LNCaP clone FGC (cell line): ENCODE results near the gene UBE2E1.
"Not testable (repeated sequence)": the region's sequence is repeated elsewhere in the genome, so short reads cannot be mapped to it uniquely, and the experiment has no call there.

Experiments used
- DNase-seq: peaks from one replicate; pipeline ENCODE4 v3.0.0-alpha.2; 2011; ENCODE audit warnings: low read depth
- H3K4me3 ChIP-seq: 2 replicates; pipeline ENCODE4 v1.5.1; 2011; ENCODE audit warnings: mild to moderate bottlenecking, low read depth, low read length, control low read depth
- CTCF ChIP-seq: IDR thresholded peaks from 2 replicates; pipeline ENCODE4 v1.5.1; 2012; ENCODE audit warnings: mild to moderate bottlenecking; ENCODE audit not compliant: control insufficient read depth, insufficient read depth; ENCODE audit errors: extremely low read depth

UBE2E1 gene

GRCh38 chr3:23837691-23838090 is 31.9 kb downstream of the UBE2E1 start:
- no peak for DNase-seq
- TF ChIP-seq CTCF = no peak
- H3K4me3 ChIP-seq = no peak overlapping the region

- no peak for TF ChIP-seq CTCF
- DNase-seq = no peak
- H3K4me3 ChIP-seq = no peak overlapping the region
Measured at GRCh38 chr3:23840521-23840920, 34.8 kb downstream of the UBE2E1 start.

- no peak for DNase-seq
- no peak overlapping the region for H3K4me3 ChIP-seq
- no peak for TF ChIP-seq CTCF
Measured at GRCh38 chr3:23843869-23844268, 38.1 kb downstream of the UBE2E1 start.

GRCh38 chr3:23845326-23846216 is 39.8 kb downstream of the UBE2E1 start:
- no peak for DNase-seq
- no peak overlapping the region for H3K4me3 ChIP-seq
- TF ChIP-seq CTCF = no peak

GRCh38 chr3:23849462-23849861 is 43.7 kb downstream of the UBE2E1 start:
- H3K4me3 ChIP-seq, DNase-seq: not testable (repeated sequence)

- H3K4me3 ChIP-seq = no peak overlapping the region
- no peak for TF ChIP-seq CTCF
- no peak for DNase-seq
Measured at GRCh38 chr3:23856286-23856685, 50.5 kb downstream of the UBE2E1 start.

GRCh38 chr3:23859012-23859743 is 53.4 kb downstream of the UBE2E1 start:
- H3K4me3 ChIP-seq = no peak overlapping the region
- no peak for DNase-seq
- TF ChIP-seq CTCF = no peak
